NCI-H1105 (cell line): ENCODE results near the gene B4GALT4.
A peak's percentile ranks its signal among the peaks of the same experiment; 100 is the strongest.
"Not testable (repeated sequence)": the region's sequence is repeated elsewhere in the genome, so short reads cannot be mapped to it uniquely, and the experiment has no call there.

Source experiments
- DNase-seq: peaks from one replicate; lab custom pipeline; 2025; lab: John Stamatoyannopoulos, UW

Gene B4GALT4

GRCh38 chr3:119195151-119195476, 45.6 kb downstream of the B4GALT4 start:
- no peak for DNase-seq

- no peak for DNase-seq
Measured at GRCh38 chr3:119194237-119195150, 46.2 kb downstream of the B4GALT4 start.

GRCh38 chr3:119191800-119192199, 48.9 kb downstream of the B4GALT4 start:
- DNase-seq = no peak

- no peak for DNase-seq
Measured at GRCh38 chr3:119187266-119187665, 53.4 kb downstream of the B4GALT4 start.

- no peak for DNase-seq
Measured at GRCh38 chr3:119184796-119185570, 55.7 kb downstream of the B4GALT4 start.

GRCh38 chr3:119184111-119184510, 56.6 kb downstream of the B4GALT4 start:
- no peak for DNase-seq

- no peak for DNase-seq
Measured at GRCh38 chr3:119181765-119182164, 58.9 kb downstream of the B4GALT4 start.

GRCh38 chr3:119177321-119177720, 63.4 kb downstream of the B4GALT4 start:
- peak; percentile 9 for DNase-seq

GRCh38 chr3:119176778-119177177, 63.9 kb downstream of the B4GALT4 start:
- DNase-seq = no peak

- DNase-seq = no peak
Measured at GRCh38 chr3:119175872-119176756, 64.6 kb downstream of the B4GALT4 start.

- no peak for DNase-seq
Measured at GRCh38 chr3:119173325-119173724, 67.4 kb downstream of the B4GALT4 start, which contains the start of gene UPK1B. Gene UPK1B (plus strand): TSS chr3:119173598. CDS start chr3:119186742, 13,144 bp downstream.

GRCh38 chr3:119170821-119171220, 69.9 kb downstream of the B4GALT4 start:
- no peak for DNase-seq

GRCh38 chr3:119164745-119165144, 75.9 kb downstream of the B4GALT4 start:
- DNase-seq = not testable (repeated sequence)
